Mammary epithelial cell (primary cell): Measurements from ENCODE around the gene ZNF619.

Experiments used
- EZH2 ChIP-seq: IDR thresholded peaks from 2 replicates; pipeline ENCODE4 v1.6.1; 2012; ENCODE audit warnings: low read length, inconsistent platforms, borderline replicate concordance
- TF ChIP-seq, protein P1 (sequence below), 2 donors: IDR thresholded peaks in 1 of 2; conservative IDR thresholded peaks in 1 of 2; 2 replicates each; pipeline ENCODE4 v1.5.1; 2011 to 2012; ENCODE audit warnings: inconsistent platforms in 2 of 2, low read length in 2 of 2, mild to moderate bottlenecking in 2 of 2, control low read depth in 1 of 2, low read depth in 1 of 2; ENCODE audit not compliant: insufficient read depth in 1 of 2; ENCODE audit errors: extremely low read depth in 1 of 2

DNA sequence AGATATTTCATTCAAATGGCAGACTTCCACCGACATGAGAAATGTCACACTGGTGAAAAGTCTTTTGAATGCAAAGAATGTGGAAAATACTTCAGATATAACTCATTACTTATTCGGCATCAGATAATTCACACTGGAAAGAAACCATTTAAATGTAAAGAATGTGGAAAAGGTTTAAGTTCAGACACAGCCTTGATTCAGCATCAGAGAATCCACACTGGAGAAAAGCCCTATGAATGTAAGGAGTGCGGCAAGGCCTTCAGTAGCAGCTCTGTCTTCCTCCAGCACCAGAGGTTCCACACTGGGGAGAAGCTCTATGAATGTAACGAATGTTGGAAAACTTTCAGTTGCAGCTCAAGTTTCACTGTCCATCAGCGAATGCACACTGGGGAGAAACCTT lies 39.3 kb downstream of the ZNF619 start:
- TF ChIP-seq, protein P1, sequence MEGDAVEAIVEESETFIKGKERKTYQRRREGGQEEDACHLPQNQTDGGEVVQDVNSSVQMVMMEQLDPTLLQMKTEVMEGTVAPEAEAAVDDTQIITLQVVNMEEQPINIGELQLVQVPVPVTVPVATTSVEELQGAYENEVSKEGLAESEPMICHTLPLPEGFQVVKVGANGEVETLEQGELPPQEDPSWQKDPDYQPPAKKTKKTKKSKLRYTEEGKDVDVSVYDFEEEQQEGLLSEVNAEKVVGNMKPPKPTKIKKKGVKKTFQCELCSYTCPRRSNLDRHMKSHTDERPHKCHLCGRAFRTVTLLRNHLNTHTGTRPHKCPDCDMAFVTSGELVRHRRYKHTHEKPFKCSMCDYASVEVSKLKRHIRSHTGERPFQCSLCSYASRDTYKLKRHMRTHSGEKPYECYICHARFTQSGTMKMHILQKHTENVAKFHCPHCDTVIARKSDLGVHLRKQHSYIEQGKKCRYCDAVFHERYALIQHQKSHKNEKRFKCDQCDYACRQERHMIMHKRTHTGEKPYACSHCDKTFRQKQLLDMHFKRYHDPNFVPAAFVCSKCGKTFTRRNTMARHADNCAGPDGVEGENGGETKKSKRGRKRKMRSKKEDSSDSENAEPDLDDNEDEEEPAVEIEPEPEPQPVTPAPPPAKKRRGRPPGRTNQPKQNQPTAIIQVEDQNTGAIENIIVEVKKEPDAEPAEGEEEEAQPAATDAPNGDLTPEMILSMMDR (conservative IDR thresholded peaks at IDR 0.05 in 1 of 2, IDR thresholded peaks at IDR 0.05 in 1 of 2; ENCODE audit: extremely low read depth in 1 of 2, insufficient read depth in 1 of 2, low read depth in 1 of 2, low read length in 2 of 2): no peak
- no peak for TF ChIP-seq EZH2
